Measurements from ENCODE around the gene DLG5. TPM values are rescaled to one million over a fixed set of nuclear protein-coding genes. Genes with fewer than 3 reads are reported as not detected.

DLG5 gene
- total and polyA plus RNA-seq, 4 donors: 6.6 to 33.2 (median 15.8) TPM

DNA sequence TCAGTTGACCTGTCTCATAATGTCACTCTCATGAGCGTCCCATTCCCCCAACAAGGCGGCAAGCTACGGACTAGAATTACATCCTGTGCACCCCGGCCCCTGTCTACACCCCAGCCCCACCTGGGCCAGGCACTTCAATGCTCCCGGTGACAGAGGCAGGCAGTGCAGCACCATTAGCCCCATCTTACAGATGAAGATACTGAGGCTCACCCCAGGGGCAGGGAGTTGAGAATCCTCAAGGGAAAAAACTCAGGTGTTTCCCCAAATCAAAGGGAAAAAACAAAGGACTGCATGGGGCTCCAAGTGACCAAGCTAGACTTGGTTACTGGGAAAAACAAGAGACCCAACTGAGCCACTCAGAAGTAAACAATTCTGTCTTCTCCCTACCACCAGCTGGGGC is 4.5 kb downstream of the DLG5 start:
- ATAC-seq (ENCODE audit: insufficient read depth, low FRiP score) (no peak), DNase-seq (no peak)
- H3K27me3 ChIP-seq (ENCODE audit: control insufficient read depth in 3 of 3, insufficient read depth in 3 of 3, low read length in 2 of 3): no peaks in the 10 kb centered on the region
- H3K36me3 ChIP-seq (ENCODE audit: control insufficient read depth in 4 of 4, insufficient read depth in 4 of 4, low read length in 4 of 4): no peaks in the 10 kb centered on the region
- H3K4me1 ChIP-seq (ENCODE audit: control insufficient read depth in 5 of 5, insufficient read depth in 5 of 5, low read length in 5 of 5): peaks cover 4 to 18% (median 11%) of the 10 kb centered on the region in 5 donors
- H3K9ac ChIP-seq (ENCODE audit: insufficient read depth in 1 of 2, low read length in 2 of 2): no peak overlapping the region
- WGBS, 2 donors: 94 to 99% methylated on average over 5 of the region's 5 CpGs
- no peak overlapping the region for H3K4me3 ChIP-seq
- H3K27ac ChIP-seq (ENCODE audit: low read depth in 1 of 2, low read length in 1 of 2): no peak overlapping the region
- H3K9me3 ChIP-seq (ENCODE audit: control insufficient read depth in 4 of 4, insufficient read depth in 3 of 4, low read length in 3 of 4): no peaks in the 10 kb centered on the region
- no peak for TF ChIP-seq CTCF (IDR thresholded peaks at IDR 0.05; ENCODE audit: control extremely low read depth, extremely low read depth)

DNA sequence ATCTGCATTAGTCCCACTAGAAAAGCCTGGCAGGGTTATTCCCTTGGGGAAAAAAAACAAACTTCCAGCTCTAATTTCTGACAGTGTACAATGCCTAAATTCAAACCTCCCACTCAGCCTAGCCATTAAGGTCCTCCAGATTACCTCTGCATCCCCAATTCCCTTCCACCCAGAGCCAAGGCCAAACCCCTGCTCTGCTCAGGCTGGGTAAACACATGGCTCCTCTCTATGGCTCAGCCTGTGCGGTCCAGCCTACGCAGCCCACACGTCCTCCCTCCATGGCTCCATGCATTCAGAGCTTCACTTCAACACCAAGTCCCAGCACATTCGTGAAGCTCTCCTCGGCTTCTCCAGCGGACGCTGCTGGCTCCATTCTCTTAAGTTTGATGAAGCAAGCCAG is 5.2 kb downstream of the DLG5 start:
- WGBS, 2 donors: 86 to 95% methylated on average over 7 of the region's 7 CpGs
- no peak overlapping the region for H3K4me3 ChIP-seq
- no peak overlapping the region for H3K27ac ChIP-seq (ENCODE audit: low read depth in 1 of 2, low read length in 1 of 2)
- TF ChIP-seq CTCF (IDR thresholded peaks at IDR 0.05; ENCODE audit: control extremely low read depth, extremely low read depth): no peak
- H3K36me3 ChIP-seq (ENCODE audit: control insufficient read depth in 4 of 4, insufficient read depth in 4 of 4, low read length in 4 of 4): no peaks in the 10 kb centered on the region
- H3K4me1 ChIP-seq (ENCODE audit: control insufficient read depth in 5 of 5, insufficient read depth in 5 of 5, low read length in 5 of 5): peaks cover 4 to 17% (median 11%) of the 10 kb centered on the region in 5 donors
- ATAC-seq (ENCODE audit: insufficient read depth, low FRiP score) (no peak), DNase-seq (no peak)
- H3K27me3 ChIP-seq (ENCODE audit: control insufficient read depth in 3 of 3, insufficient read depth in 3 of 3, low read length in 2 of 3): no peaks in the 10 kb centered on the region
- H3K9ac ChIP-seq (ENCODE audit: insufficient read depth in 1 of 2, low read length in 2 of 2): no peak overlapping the region
- H3K9me3 ChIP-seq (ENCODE audit: control insufficient read depth in 4 of 4, insufficient read depth in 3 of 4, low read length in 3 of 4): no peaks in the 10 kb centered on the region

- no peak for TF ChIP-seq CTCF (IDR thresholded peaks at IDR 0.05; ENCODE audit: control extremely low read depth, extremely low read depth)
- 82 to 88% methylated on average over 4 of the region's 4 CpGs for WGBS, 2 donors
- Histone ChIP-seq H3K4me3 (no peak overlapping the region), H3K4me1 (ENCODE audit: control insufficient read depth in 5 of 5, insufficient read depth in 5 of 5, low read length in 5 of 5) (peaks cover 4 to 15% (median 11%) of the 10 kb centered on the region in 5 donors), H3K9me3 (ENCODE audit: control insufficient read depth in 4 of 4, insufficient read depth in 3 of 4, low read length in 3 of 4) (no peaks in the 10 kb centered on the region), H3K27me3 (ENCODE audit: control insufficient read depth in 3 of 3, insufficient read depth in 3 of 3, low read length in 2 of 3) (no peaks in the 10 kb centered on the region), H3K36me3 (ENCODE audit: control insufficient read depth in 4 of 4, insufficient read depth in 4 of 4, low read length in 4 of 4) (no peaks in the 10 kb centered on the region), H3K27ac (ENCODE audit: low read depth in 1 of 2, low read length in 1 of 2) (no peak overlapping the region), H3K9ac (ENCODE audit: insufficient read depth in 1 of 2, low read length in 2 of 2) (no peak overlapping the region)
- no peak for ATAC-seq (ENCODE audit: insufficient read depth, low FRiP score)
- no peak for DNase-seq
These were observed 6.1 kb downstream of the DLG5 start for GRCh38 chr10:77920495-77920894.

- H3K4me1 ChIP-seq (ENCODE audit: control insufficient read depth in 5 of 5, insufficient read depth in 5 of 5, low read length in 5 of 5): peaks cover 0 to 7% (median 6%) of the 10 kb centered on the region in 5 donors
- H3K27me3 ChIP-seq (ENCODE audit: control insufficient read depth in 3 of 3, insufficient read depth in 3 of 3, low read length in 2 of 3): no peaks in the 10 kb centered on the region
- H3K9me3 ChIP-seq (ENCODE audit: control insufficient read depth in 4 of 4, insufficient read depth in 3 of 4, low read length in 3 of 4): no peaks in the 10 kb centered on the region
- H3K36me3 ChIP-seq (ENCODE audit: control insufficient read depth in 4 of 4, insufficient read depth in 4 of 4, low read length in 4 of 4): no peaks in the 10 kb centered on the region
- WGBS, 2 donors: 70 to 71% methylated on average over 4 of the region's 4 CpGs
- H3K27ac ChIP-seq (ENCODE audit: low read depth in 1 of 2, low read length in 1 of 2): no peak overlapping the region
- TF ChIP-seq CTCF (IDR thresholded peaks at IDR 0.05; ENCODE audit: control extremely low read depth, extremely low read depth): no peak
- H3K9ac ChIP-seq (ENCODE audit: insufficient read depth in 1 of 2, low read length in 2 of 2): no peak overlapping the region
- ATAC-seq (ENCODE audit: insufficient read depth, low FRiP score) (no peak), DNase-seq (no peak)
- H3K4me3 ChIP-seq: no peak overlapping the region
These were observed 6.8 kb downstream of the DLG5 start for GRCh38 chr10:77919713-77920108.
